T47D (cell line): ENCODE measurements around the gene NCOA6.
"Not testable (repeated sequence)": the region's sequence is repeated elsewhere in the genome, so short reads cannot be mapped to it uniquely, and the experiment has no call there.

Experiments used
- DNase-seq, 2 experiments: peaks; one replicate each; pipeline versions ENCODE4 v3.0.0 to v3.0.0-alpha.2; 2011 to 2012; ENCODE audit warnings: low read depth in 1 of 2, low spot score in 1 of 2
- JUND ChIP-seq: IDR thresholded peaks from 2 replicates; pipeline ENCODE4 v1.6.1; 2012; ENCODE audit warnings: low read depth
- in situ Hi-C: cut with HindIII; loops from 2 replicates; pipeline ENCODE4 v1.10.0; 2016; ENCODE audit warnings: low sequenced_read_pairs, low pct_unique_long_range_greater_than_20kb

Gene NCOA6

GRCh38 chr20:34820805-34821578 is 4.5 kb downstream of the NCOA6 start:
- TF ChIP-seq JUND = no peak
- no peak for DNase-seq
- in situ Hi-C loops = no loop called here

GRCh38 chr20:34817801-34818200 is 7.7 kb downstream of the NCOA6 start:
- TF ChIP-seq JUND = no peak
- no peak for DNase-seq
- in situ Hi-C loops = no loop called here

GRCh38 chr20:34817072-34817471 is 8.4 kb downstream of the NCOA6 start:
- DNase-seq = no peak
- TF ChIP-seq JUND = no peak
- in situ Hi-C loops = no loop called here

- no peak for DNase-seq
- no peak for TF ChIP-seq JUND
- in situ Hi-C loops = no loop called here
Measured at GRCh38 chr20:34815636-34816035, 9.8 kb downstream of the NCOA6 start.

GRCh38 chr20:34808583-34808982 is 16.9 kb downstream of the NCOA6 start:
- in situ Hi-C loops = no loop called here
- DNase-seq = no peak
- no peak for TF ChIP-seq JUND

GRCh38 chr20:34807944-34808465 is 17.4 kb downstream of the NCOA6 start:
- DNase-seq, in situ Hi-C loops: not testable (repeated sequence)

- TF ChIP-seq JUND = no peak
- no peak for DNase-seq
- in situ Hi-C loops = no loop called here
Measured at GRCh38 chr20:34806255-34806654, 19.2 kb downstream of the NCOA6 start.

- TF ChIP-seq JUND = no peak
- in situ Hi-C loops = no loop called here
- DNase-seq = no peak
Measured at GRCh38 chr20:34798871-34799270, 26.6 kb downstream of the NCOA6 start.

- DNase-seq = no peak
- in situ Hi-C loops = no loop called here
- no peak for TF ChIP-seq JUND
Measured at GRCh38 chr20:34798328-34798727, 27.1 kb downstream of the NCOA6 start.

- TF ChIP-seq JUND = no peak
- DNase-seq = no peak
- in situ Hi-C loops = no loop called here
Measured at GRCh38 chr20:34797012-34797995, 28.1 kb downstream of the NCOA6 start.

GRCh38 chr20:34794006-34794585 is 31.4 kb downstream of the NCOA6 start:
- TF ChIP-seq JUND = no peak
- in situ Hi-C loops = no loop called here
- no peak for DNase-seq

- DNase-seq = no peak
- no peak for TF ChIP-seq JUND
- in situ Hi-C loops = no loop called here
Measured at GRCh38 chr20:34792687-34793363, 32.6 kb downstream of the NCOA6 start.
